ENCODE results near the gene ZBTB21. TPM values are rescaled to one million over a fixed set of nuclear protein-coding genes. Genes with fewer than 3 reads are reported as not detected.

The ZBTB21 gene
- 11.9 TPM for total RNA-seq

DNA sequence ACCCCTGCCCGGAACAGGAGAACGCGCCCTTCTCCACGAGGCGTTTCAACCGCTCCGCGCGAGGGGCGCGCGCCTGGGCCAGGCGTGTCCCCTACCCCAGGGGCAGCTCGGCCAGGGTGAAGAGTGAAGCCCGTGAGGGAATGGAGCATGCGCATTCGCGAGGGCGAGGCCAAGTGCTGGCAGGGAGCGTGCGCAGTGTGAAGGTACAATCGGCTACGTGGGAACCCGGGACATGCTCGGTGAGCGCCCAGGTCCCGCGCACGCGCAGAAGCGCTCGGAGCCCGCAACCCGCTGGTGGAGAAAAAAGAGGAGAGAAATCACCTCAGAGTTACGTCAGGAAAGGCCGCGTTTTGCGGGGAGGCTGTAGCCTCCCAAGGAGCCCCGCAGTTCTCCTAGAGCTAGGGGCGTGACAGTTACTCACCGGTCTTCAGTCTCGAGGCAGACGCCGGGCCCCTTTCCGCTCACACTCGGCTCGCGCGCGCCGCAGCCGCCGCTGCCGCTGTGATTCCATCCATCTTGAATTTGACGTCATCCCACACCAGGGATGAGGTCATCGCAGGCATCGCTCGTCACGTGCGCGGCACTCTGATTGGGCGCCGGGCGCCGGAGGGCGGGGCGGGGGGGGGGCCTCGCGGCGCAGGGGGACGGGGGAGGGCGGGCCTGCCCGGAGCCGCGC lies at the start of gene ZBTB21:
Gene ZBTB21, minus strand, starts transcription at position 530 of the 676 bp plus-strand sequence. CDS start 16,265 bp downstream, outside the sequence.

GRCh38 chr21:41953831-41954653 lies 56.1 kb downstream of the ZBTB21 start, which contains the start of gene C2CD2:
TSS of gene C2CD2 (minus strand) at chr21:41954018. CDS start at chr21:41953648, 370 bp downstream.

Other genes with a start within 250 kb of the ZBTB21 start
- gene RIPK4, start 243.3 kb downstream of the ZBTB21 start, total RNA-seq, result 29.6 TPM
- 8.1 TPM for gene PRDM15, start 131.0 kb downstream of the ZBTB21 start, total RNA-seq
- gene C2CD2, start 56.3 kb downstream of the ZBTB21 start, total RNA-seq, result 21.8 TPM
- not detected for gene UMODL1, start 61.0 kb upstream of the ZBTB21 start, total RNA-seq
- 25.0 TPM for gene ABCG1, start 208.8 kb upstream of the ZBTB21 start, total RNA-seq